Endodermal cell (in vitro differentiated cells): ENCODE measurements around the gene TMEM126B. TPM values are rescaled to one million over a fixed set of nuclear protein-coding genes. Genes with fewer than 3 reads are reported as not detected.
A peak's percentile ranks its signal among the peaks of the same experiment; 100 is the strongest.
"Not testable (repeated sequence)": the region's sequence is repeated elsewhere in the genome, so short reads cannot be mapped to it uniquely, and the experiment has no call there.

Source experiments
- DNase-seq: peaks from one replicate; pipeline ENCODE4 v3.0.0-alpha.2; 2017
- H3K27ac ChIP-seq: 2 replicates; pipeline ENCODE4 v1.5.1; 2013; ENCODE audit warnings: mild to moderate bottlenecking, low read depth, low read length, moderate library complexity
- H3K27me3 ChIP-seq: 2 replicates; pipeline ENCODE4 v1.6.1; 2013; ENCODE audit warnings: mild to moderate bottlenecking, low read length, moderate library complexity; ENCODE audit not compliant: insufficient read depth, control insufficient read depth, poor library complexity, severe bottlenecking
- H3K36me3 ChIP-seq: 2 replicates; pipeline ENCODE4 v1.7.0; 2013; ENCODE audit warnings: mild to moderate bottlenecking, low read length, moderate library complexity; ENCODE audit not compliant: control insufficient read depth, insufficient read depth
- H3K4me1 ChIP-seq: one replicate; pipeline ENCODE4 v1.7.0; 2013; ENCODE audit warnings: low read length; ENCODE audit not compliant: control insufficient read depth, insufficient read depth
- H3K4me3 ChIP-seq: 2 replicates; pipeline ENCODE4 v1.5.1; 2013; ENCODE audit warnings: mild to moderate bottlenecking, low read length, moderate library complexity
- H3K9ac ChIP-seq: 2 replicates; pipeline ENCODE4 v1.6.1; 2013; ENCODE audit warnings: mild to moderate bottlenecking, low read length, moderate library complexity; ENCODE audit not compliant: poor library complexity, severe bottlenecking; ENCODE audit errors: extremely low read depth
- H3K9me3 ChIP-seq: 2 replicates; pipeline ENCODE4 v1.6.1; 2013; ENCODE audit warnings: mild to moderate bottlenecking, low read length, moderate library complexity; ENCODE audit not compliant: control insufficient read depth
- H3K27ac Mint-ChIP-seq: 2 replicates; pipeline ENCODE4 v1.8.0; 2020; ENCODE audit warnings: mixed read lengths
- H3K27me3 Mint-ChIP-seq: 2 replicates; pipeline ENCODE4 v1.8.0; 2021; ENCODE audit warnings: mild to moderate bottlenecking, mixed read lengths; ENCODE audit not compliant: insufficient read depth
- H3K36me3 Mint-ChIP-seq: 2 replicates; pipeline ENCODE4 v1.8.0; 2020; ENCODE audit warnings: low read depth, mixed read lengths
- H3K4me1 Mint-ChIP-seq: 2 replicates; pipeline ENCODE4 v1.8.0; 2020; ENCODE audit warnings: mixed read lengths
- H3K4me3 Mint-ChIP-seq: 2 replicates; pipeline ENCODE4 v1.8.0; 2020; ENCODE audit warnings: mild to moderate bottlenecking, moderate library complexity, mixed read lengths
- H3K9me3 Mint-ChIP-seq: 2 replicates; pipeline ENCODE4 v1.8.0; 2020; ENCODE audit warnings: mild to moderate bottlenecking, mixed read lengths
- CTCF ChIP-seq: fragments of 200-600 bp; sonication (generic); conservative IDR thresholded peaks from 2 replicates; pipeline ENCODE4 v1.5.0; 2021; ENCODE audit warnings: antibody characterized with exemption, mild to moderate bottlenecking
- WGBS, 2 experiments: methylation state at CpG; one replicate each; pipeline versions ENCODE4 v1.1.5 to v1.1.7; 2013; ENCODE audit warnings: missing lambda C conversion rate in 2 of 2, mixed read lengths in 1 of 2; ENCODE audit not compliant: insufficient coverage in 1 of 2, insufficient read length in 1 of 2; 5-methylcytosine and 5-hydroxymethylcytosine counted together
- total RNA-seq, 2 donors: library from RNA; stranded (reverse); fragmentation: NEBNext Ultra II Directional in 1 of 2; extraction: Animal tissue kit (Norgen Biotek cat#: 25700) in 1 of 2; gene quantifications; 2 replicates in 1 of 2; 3 replicates in 1 of 2; pipeline ENCODE4 v1.2.1, GENCODE V29; 2021

The TMEM126B gene
- total RNA-seq, 2 donors from 2014 or later: 56.4 to 57.3 TPM

- no peaks in the 10 kb centered on the region for H3K4me1 ChIP-seq
- no peak overlapping the region for H3K9ac ChIP-seq
- no peak for TF ChIP-seq CTCF
- no peak for DNase-seq
- H3K27ac ChIP-seq: peak overlapping the region; percentile 98
- Mint-ChIP-seq H3K9me3 (no peaks in the 10 kb centered on the region), H3K4me1 (peaks cover 17% of the 10 kb centered on the region), H3K27ac (peak overlapping the region; percentile 85), H3K27me3 (peaks cover under 1% of the 10 kb centered on the region), H3K36me3 (peaks cover 25% of the 10 kb centered on the region), H3K4me3 (peak overlapping the region; percentile 98)
- no peaks in the 10 kb centered on the region for H3K27me3 ChIP-seq
- WGBS, 2 experiments: 80 to 89% methylated on average over 5 of the region's 5 CpGs
- peaks cover 19% of the 10 kb centered on the region for H3K36me3 ChIP-seq
- peak overlapping the region; percentile 97 for H3K4me3 ChIP-seq
- no peaks in the 10 kb centered on the region for H3K9me3 ChIP-seq
These were observed 37.3 kb downstream of the TMEM126B start for GRCh38 chr11:85665733-85666132.

- no peak overlapping the region for H3K27ac ChIP-seq
- Mint-ChIP-seq H3K4me1 (peaks cover 9% of the 10 kb centered on the region), H3K27ac (no peak overlapping the region), H3K4me3 (no peak overlapping the region), H3K36me3 (peaks cover 16% of the 10 kb centered on the region), H3K9me3 (peaks cover 8% of the 10 kb centered on the region), H3K27me3 (peaks cover 6% of the 10 kb centered on the region)
- no peak overlapping the region for H3K9ac ChIP-seq
- WGBS, 2 experiments: 94 to 100% methylated on average over 1 to 3 of the region's 3 CpGs
- H3K27me3 ChIP-seq: no peaks in the 10 kb centered on the region
- no peaks in the 10 kb centered on the region for H3K9me3 ChIP-seq
- no peak overlapping the region for H3K4me3 ChIP-seq
- no peaks in the 10 kb centered on the region for H3K4me1 ChIP-seq
- TF ChIP-seq CTCF: no peak
- DNase-seq: no peak
- peaks cover 13% of the 10 kb centered on the region for H3K36me3 ChIP-seq
These were observed 38.3 kb downstream of the TMEM126B start for GRCh38 chr11:85666687-85667086.

DNA sequence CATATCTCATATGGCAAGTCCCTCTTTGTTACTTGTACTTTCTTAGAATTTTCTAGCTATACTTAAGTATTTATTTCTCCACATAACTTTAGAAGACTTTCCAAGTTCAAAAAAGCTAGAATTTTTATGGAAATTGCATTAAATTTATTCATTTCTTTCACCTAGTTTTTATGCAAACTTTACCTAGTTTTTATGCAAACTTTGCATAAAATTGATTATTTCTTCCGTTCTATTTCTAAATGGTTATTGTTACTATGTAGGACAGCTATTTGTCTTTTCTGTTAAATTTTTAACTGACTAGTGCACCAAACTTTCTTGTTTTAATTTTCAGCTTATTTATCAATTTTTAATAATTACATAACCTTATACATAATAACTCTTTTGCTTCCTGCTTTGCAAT is 39.8 kb downstream of the TMEM126B start:
- Histone ChIP-seq H3K4me1 (no peaks in the 10 kb centered on the region), H3K27me3 (no peaks in the 10 kb centered on the region), H3K27ac (no peak overlapping the region), H3K4me3 (no peak overlapping the region), H3K9ac (no peak overlapping the region), H3K9me3 (no peaks in the 10 kb centered on the region), H3K36me3 (peaks cover 1% of the 10 kb centered on the region)
- peaks cover 14% of the 10 kb centered on the region for H3K9me3 Mint-ChIP-seq
- DNase-seq: no peak
- no peak overlapping the region for H3K4me3 Mint-ChIP-seq
- WGBS, 2 experiments: 100% methylated on average over 1 of the region's 1 CpG; no CpG with 5 or more reads in 1 of the 2 experiments
- TF ChIP-seq CTCF: no peak
- H3K27me3 Mint-ChIP-seq: peaks cover 15% of the 10 kb centered on the region
- H3K36me3 Mint-ChIP-seq: peaks cover 8% of the 10 kb centered on the region
- no peak overlapping the region for H3K27ac Mint-ChIP-seq
- peaks cover 5% of the 10 kb centered on the region for H3K4me1 Mint-ChIP-seq

- Mint-ChIP-seq H3K27me3 (peaks cover 28% of the 10 kb centered on the region), H3K9me3 (peaks cover 17% of the 10 kb centered on the region)
- H3K27me3 ChIP-seq, H3K4me1 Mint-ChIP-seq, H3K36me3 ChIP-seq, H3K27ac Mint-ChIP-seq, H3K4me3 ChIP-seq, H3K27ac ChIP-seq, H3K4me3 Mint-ChIP-seq, DNase-seq, H3K4me1 ChIP-seq, H3K36me3 Mint-ChIP-seq, H3K9me3 ChIP-seq, H3K9ac ChIP-seq: not testable (repeated sequence)
These were observed 42.7 kb downstream of the TMEM126B start for GRCh38 chr11:85670949-85671663.
